Stimulated activated CD4-positive, alpha-beta T cell treated with anti-CD3 and anti-CD28 coated beads, TNF-alpha, amount 100 ng/mL, for 1 hour (primary cell): ENCODE measurements around the gene DNAJC17.

Experiments
- DNase-seq, 3 donors: peaks; one replicate each; pipeline ENCODE4 v3.0.0-alpha.2; 2020; ENCODE audit warnings: low read depth in 3 of 3, low spot score in 1 of 3

Gene DNAJC17

GRCh38 chr15:40743921-40744814 lies 63.1 kb downstream of the DNAJC17 start:
- DNase-seq, result no peak

DNA sequence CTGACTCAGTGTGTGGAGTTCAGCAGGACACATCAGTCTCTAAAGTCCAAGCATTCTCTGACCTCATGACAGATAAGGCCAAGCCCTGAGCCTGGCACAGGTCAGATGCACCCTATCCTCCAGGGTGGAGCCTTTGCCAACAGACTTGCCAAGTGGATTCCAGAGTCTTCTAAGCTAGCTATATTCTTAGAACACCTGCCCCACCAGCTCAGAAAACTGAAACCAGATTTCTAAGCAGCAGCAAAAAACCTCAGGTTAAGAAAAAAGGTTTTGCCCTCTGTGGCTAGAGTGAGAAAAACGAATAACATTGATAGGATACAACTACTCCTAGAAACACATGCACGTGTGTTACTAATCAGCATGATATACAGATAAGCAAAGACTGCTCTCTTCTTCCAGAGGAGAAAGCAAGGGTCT lies 63.8 kb downstream of the DNAJC17 start:
- DNase-seq, result no peak

DNA sequence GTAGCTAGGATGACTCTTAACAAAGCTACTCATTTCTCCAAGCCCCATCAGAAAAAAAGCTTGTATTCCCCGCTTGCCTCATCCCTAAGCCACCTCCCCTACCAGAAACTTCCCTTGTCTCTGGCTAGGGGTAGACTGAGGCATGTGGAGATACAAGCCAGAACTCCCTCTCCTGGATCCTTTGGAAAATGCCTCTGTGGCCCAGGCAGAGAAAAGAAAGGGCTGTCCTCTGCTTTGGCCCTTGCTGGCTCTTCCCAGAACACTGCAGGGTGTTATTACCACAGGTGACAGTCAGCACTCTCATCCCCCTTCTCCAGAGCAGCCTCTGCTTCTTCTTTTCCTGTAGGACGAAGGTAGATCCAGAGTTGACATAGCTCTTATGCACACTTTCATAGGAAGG lies 67.4 kb downstream of the DNAJC17 start:
- no peak for DNase-seq

DNA sequence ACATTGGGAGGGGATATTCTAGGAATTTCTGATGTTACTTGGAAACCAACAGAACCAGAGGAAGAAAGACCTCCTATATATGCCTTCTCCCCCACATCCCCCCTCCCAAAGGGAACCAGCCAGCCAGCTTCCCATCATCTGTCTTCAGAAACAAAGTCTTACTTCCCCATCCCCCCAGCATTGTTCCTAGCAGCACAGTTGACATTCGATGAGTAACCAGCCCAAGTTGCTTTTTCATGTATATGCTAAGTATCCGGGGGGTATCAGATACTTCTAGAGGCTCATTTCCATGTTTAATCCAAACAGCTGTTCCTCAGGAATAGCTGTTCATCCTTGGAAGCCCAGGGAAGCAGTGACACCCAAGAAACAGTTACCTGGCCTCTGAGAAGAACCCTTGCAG lies 68.2 kb downstream of the DNAJC17 start:
- no peak for DNase-seq

DNA sequence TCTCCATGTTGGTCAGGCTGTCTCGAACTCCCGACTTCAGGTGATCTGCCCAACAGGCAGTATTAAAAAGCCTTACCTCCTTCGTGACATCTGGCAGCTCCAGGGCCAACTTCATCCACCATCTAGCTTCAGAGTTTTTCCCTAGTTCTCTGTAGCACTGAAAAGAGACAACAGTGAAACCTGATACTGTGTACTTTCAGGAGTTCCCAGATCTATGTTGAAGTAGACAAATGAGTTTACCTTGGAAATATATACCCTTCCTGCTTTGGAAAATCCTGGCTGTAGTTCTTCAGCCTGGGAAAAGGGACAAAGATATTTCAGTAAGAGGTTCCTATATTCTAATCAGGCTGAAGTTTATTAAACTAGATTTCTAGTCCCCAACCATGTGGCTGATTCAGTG lies 70.2 kb downstream of the DNAJC17 start:
- no peak for DNase-seq

DNA sequence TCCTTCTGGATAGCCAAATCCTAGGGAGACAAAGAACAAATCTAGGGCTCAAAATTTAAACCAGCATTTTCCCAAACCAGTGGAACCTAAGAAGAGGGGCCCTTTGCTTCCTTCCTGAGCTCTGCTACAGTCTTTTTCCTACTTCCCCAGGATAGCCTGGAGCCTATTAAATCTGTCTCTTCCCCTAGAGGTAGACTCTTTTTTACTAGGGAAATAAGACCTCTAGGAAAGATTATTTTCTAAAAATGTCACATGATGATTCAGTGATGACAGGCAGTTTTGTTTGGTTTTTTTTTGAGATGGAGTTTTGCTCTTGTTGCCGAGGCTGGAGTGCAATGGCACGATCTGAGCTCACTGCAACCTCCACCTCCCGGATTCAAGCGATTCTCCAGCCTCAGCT lies 70.7 kb downstream of the DNAJC17 start:
- DNase-seq, result no peak

DNA sequence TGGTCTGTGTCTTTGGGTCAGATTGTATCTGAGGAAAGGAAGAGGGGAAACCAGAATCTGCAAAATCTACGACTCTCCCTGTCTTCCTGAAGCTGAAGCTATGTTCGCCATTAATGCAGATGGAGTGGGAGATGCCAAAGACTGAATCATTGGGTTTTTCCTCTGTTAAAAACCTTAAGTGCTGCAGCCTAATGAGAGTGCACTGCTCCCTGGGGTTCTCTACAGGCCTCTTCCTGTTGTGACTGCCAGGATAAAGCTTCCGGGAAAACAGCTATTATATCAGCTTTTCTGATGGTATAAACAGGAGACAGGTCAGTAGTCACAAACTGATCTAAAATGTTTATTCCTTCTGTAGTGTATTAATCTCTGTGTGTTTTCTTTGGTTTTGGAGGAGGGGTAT lies 76.2 kb downstream of the DNAJC17 start:
- DNase-seq, result no peak

GRCh38 chr15:40723919-40724318 lies 83.4 kb downstream of the DNAJC17 start:
- no peak for DNase-seq

DNA sequence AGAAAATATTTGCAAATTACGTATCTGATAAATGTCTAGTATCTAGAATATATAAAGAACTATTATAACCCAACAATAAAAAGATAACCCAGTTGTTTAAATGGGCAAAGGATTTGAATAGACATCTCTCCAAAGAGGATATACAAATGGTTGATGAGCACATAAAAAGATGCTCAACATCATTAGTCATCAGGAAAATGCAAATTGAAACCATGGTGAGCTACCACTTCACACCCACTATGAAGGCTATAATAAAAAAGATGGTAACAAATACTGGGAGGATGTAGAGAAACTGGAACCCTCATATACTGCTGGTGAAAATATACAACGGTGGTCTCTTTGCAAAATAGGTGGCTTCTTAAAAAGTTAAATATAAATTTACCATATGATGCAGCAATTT lies 84.3 kb downstream of the DNAJC17 start:
- no peak for DNase-seq

DNA sequence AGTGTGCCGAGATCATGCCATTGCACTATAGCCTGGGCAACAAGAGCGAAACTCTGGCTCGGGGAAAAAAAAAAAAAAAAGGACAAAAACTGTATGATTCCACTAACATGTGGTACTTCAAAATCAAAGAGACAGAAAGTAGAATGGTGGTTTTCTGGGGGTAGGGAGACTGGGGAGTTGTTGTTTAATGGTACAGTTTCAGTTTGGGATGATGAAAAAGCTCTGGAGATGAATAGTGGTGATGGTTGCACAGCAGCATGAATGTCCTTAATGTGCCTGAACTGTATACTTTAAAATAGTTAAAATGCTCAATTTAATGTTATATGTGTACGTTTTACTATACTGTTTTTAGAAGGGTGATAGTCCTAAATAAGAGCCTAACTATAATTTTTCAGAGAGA lies 84.9 kb downstream of the DNAJC17 start:
- DNase-seq, result no peak

DNA sequence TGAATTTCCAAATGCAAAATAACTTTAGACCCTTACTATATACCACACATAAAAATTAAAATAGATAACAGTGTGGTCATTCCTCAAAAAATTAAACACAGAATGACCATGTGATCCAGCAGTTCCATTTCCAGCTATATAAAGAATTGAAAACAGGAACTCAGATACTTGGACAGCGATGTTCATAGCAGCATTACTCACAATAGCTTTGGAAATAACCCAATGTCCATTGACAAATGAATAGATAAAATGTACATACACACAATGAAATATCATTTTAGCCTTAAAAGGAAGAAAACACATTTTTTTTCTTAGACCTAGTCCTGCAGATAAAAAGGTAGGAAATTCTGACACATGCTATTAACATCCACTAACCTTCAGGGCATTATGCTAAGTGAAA lies 85.6 kb downstream of the DNAJC17 start:
- DNase-seq, result no peak

DNA sequence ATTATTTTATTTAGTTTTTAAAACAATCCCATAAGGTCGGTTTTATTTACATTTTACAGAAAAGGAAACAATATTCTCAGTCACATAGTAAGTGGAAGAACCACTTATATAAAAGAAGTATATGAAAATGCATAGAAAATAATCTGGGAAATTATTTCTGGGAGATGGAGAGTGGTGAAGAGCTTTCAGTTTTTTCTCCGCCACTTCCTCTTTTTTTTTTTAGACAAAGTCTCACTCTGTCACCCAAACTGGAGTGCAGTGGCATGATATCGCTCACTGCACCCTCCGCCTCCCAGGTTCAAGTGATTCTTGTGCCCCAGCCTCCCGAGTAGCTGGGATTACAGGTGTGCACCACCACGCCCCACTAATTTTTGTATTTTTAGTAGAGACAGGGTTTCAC lies 91.1 kb downstream of the DNAJC17 start:
- no peak for DNase-seq
